Tibial artery (tissue), 4 donors: ENCODE results near the gene UCMA.
"Not testable (repeated sequence)": the region's sequence is repeated elsewhere in the genome, so short reads cannot be mapped to it uniquely, and the experiment has no call there.

Source experiments
- DNase-seq, 2 donors: peaks; one replicate each; pipeline ENCODE4 v3.0.0-alpha.2; 2019
- H3K27ac ChIP-seq, 2 donors: fragments of 200-600 bp; sonication (generic) in 1 of 2; 1 replicate in 1 of 2; 2 replicates in 1 of 2; pipeline ENCODE4 v1.5.1; 2018 to 2019; ENCODE audit warnings: mild to moderate bottlenecking in 1 of 2
- H3K27me3 ChIP-seq, 2 donors: fragments of 200-600 bp; sonication (generic) in 1 of 2; one replicate each; pipeline versions ENCODE4 v1.5.1 to v1.6.0; 2016 to 2019
- H3K36me3 ChIP-seq, 3 donors: fragments of 200-600 bp; sonication (generic) in 2 of 3; one replicate each; pipeline ENCODE4 v1.5.1; 2016 to 2019; ENCODE audit warnings: mild to moderate bottlenecking in 2 of 3
- H3K4me1 ChIP-seq, 4 donors: fragments of 200-600 bp; sonication (generic) in 2 of 4; 1 replicate in 3 of 4; 2 replicates in 1 of 4; pipeline ENCODE4 v1.5.1; 2016 to 2019
- H3K4me3 ChIP-seq, 2 donors: fragments of 200-600 bp; sonication (generic) in 1 of 2; 1 replicate in 1 of 2; 2 replicates in 1 of 2; pipeline ENCODE4 v1.5.1; 2018 to 2019; ENCODE audit warnings: mild to moderate bottlenecking in 2 of 2
- H3K9me3 ChIP-seq, 3 donors: fragments of 200-600 bp; sonication (generic) in 1 of 3; one replicate each; pipeline ENCODE4 v1.5.1; 2016 to 2019
- intact Hi-C: fragments of 100-400 bp; cut with DNase I; formaldehyde crosslinking; loops from one replicate; pipeline ENCODE4 v1.15.0; 2023; ENCODE audit warnings: low total_unique reads
- TF ChIP-seq, protein P1 (sequence below), 2 experiments: fragments of 200-600 bp in 1 of 2; fragments of 450-650 bp in 1 of 2; IDR thresholded peaks; one replicate each; pipeline ENCODE4 v1.5.1; 2017 to 2019; ENCODE audit warnings: antibody characterized with exemption in 2 of 2, mild to moderate bottlenecking in 1 of 2, moderate library complexity in 1 of 2

The UCMA gene

DNA sequence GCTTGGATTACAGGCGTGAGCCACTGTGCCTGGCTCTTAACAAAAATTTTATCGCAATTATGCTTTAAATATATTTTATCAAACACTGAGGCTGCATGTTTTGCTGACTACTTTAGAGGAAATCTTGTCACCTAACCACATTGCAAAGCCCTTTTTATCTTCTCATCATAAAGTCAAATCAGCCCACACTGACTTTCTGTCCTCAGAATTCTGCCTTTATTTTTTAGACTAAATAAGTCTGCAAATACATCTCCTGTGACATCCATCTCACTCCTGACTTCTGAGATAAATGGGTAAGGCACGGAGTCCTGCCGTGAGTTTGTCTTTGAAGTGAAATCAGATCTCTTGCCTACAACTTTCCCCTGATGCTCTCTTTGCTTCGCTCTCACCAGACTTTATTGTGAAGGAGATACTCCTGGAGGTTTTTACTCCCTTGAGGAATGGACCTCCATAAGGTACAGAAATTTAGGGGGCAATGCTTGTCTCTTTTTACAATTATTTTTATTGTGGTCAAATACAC is 23.5 kb upstream of the UCMA start:
- Histone ChIP-seq H3K4me3 (no peak overlapping the region), H3K27me3 (no peaks in the 10 kb centered on the region), H3K36me3 (no peaks in the 10 kb centered on the region), H3K9me3 (no peaks in the 10 kb centered on the region), H3K4me1 (no peaks in the 10 kb centered on the region), H3K27ac (no peak overlapping the region)
- intact Hi-C loops = no loop called here
- DNase-seq = no peak
- TF ChIP-seq, protein P1, sequence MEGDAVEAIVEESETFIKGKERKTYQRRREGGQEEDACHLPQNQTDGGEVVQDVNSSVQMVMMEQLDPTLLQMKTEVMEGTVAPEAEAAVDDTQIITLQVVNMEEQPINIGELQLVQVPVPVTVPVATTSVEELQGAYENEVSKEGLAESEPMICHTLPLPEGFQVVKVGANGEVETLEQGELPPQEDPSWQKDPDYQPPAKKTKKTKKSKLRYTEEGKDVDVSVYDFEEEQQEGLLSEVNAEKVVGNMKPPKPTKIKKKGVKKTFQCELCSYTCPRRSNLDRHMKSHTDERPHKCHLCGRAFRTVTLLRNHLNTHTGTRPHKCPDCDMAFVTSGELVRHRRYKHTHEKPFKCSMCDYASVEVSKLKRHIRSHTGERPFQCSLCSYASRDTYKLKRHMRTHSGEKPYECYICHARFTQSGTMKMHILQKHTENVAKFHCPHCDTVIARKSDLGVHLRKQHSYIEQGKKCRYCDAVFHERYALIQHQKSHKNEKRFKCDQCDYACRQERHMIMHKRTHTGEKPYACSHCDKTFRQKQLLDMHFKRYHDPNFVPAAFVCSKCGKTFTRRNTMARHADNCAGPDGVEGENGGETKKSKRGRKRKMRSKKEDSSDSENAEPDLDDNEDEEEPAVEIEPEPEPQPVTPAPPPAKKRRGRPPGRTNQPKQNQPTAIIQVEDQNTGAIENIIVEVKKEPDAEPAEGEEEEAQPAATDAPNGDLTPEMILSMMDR (IDR thresholded peaks at IDR 0.05) = no peak

DNA sequence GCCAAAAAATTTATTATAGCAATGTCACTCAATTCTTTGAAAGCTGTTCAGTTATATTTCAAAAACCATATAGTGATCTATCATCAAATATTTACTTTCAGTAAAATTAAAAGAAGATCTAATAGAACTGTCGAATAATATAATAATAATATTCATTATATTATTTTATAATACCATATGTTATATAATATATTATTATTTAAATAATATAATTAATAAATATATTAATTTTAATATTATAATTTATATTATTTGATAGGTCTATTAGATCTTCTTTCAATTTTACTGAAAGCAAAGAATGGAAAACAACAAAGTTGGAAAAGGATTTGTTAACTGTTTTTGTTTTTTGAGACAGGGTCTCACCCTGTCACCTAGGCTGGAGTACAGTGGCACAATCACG is 22.5 kb upstream of the UCMA start:
- no peaks in the 10 kb centered on the region for H3K9me3 ChIP-seq
- no peak for DNase-seq
- no peaks in the 10 kb centered on the region for H3K36me3 ChIP-seq
- TF ChIP-seq, protein P1 (IDR thresholded peaks at IDR 0.05) = no peak
- no peak overlapping the region for H3K4me3 ChIP-seq
- no peak overlapping the region for H3K27ac ChIP-seq
- H3K27me3 ChIP-seq = no peaks in the 10 kb centered on the region
- no peaks in the 10 kb centered on the region for H3K4me1 ChIP-seq
- intact Hi-C loops = no loop called here

DNA sequence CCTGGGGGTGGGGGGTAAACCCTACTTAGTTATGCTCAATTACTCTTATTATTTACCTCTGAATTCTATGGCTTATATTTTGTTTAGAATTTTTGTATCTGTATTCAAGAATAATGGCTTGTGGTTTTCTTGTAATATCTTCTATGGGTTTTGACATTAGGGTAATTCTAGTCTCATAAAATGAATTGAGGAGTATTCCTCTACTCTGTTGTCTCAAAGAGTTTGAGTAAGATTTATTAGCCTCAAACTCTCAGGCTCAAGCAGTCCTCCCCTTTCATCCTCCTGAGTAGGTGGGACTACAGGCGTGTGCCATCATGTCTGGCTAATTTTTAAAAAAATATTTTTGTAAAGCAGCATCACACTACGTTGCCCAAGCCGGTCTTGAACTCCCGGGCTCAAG is 19.6 kb upstream of the UCMA start:
- TF ChIP-seq, protein P1 (IDR thresholded peaks at IDR 0.05) = no peak
- H3K27me3 ChIP-seq = no peaks in the 10 kb centered on the region
- intact Hi-C loops = no loop called here
- H3K27ac ChIP-seq = no peak overlapping the region
- H3K9me3 ChIP-seq = no peaks in the 10 kb centered on the region
- H3K36me3 ChIP-seq = no peaks in the 10 kb centered on the region
- no peak for DNase-seq
- H3K4me1 ChIP-seq = no peaks in the 10 kb centered on the region
- no peak overlapping the region for H3K4me3 ChIP-seq

DNA sequence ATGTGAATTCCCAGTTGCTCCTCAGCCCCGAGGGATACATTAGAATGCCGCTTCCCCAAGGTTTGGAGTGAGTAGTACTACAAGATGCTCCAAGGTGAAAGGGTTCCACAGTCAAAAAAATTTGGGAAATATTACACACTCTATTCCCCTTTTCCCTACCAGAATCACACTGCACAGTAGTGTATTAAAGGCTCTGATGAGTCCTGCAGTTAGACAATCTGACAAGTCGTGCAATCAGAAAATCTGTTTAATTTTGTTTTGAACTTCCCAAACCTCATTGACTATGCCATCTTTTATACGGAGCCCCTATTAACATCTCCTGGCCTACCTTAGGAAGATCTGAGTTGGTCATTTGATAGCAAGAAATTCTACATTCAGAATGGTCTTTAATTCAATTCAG is 13.6 kb upstream of the UCMA start:
- intact Hi-C loops = no loop called here
- TF ChIP-seq, protein P1 (IDR thresholded peaks at IDR 0.05) = no peak
- no peaks in the 10 kb centered on the region for H3K9me3 ChIP-seq
- no peak overlapping the region for H3K27ac ChIP-seq
- no peak for DNase-seq
- no peaks in the 10 kb centered on the region for H3K4me1 ChIP-seq
- no peaks in the 10 kb centered on the region for H3K27me3 ChIP-seq
- no peak overlapping the region for H3K4me3 ChIP-seq
- no peaks in the 10 kb centered on the region for H3K36me3 ChIP-seq

DNA sequence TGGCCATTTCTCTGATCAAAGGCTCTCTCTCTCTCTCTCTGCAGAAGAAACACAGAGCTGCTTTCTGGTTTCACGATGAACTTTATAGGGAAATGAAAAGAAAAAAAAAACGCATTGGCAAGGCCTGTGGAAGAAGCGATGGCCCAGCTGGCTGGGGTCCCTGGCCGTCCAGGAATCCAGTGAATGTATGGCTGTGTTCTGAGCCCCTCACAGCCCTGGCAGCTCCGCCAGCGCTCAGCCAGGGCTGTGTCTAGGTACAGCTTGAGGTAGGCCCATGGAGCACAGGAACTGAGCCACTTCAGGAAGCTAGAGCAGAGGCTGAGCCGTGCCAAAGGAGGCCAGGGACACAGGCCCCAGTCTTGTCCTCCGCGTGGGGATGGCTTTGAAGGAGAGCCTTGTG is 13.1 kb upstream of the UCMA start:
- TF ChIP-seq, protein P1 (IDR thresholded peaks at IDR 0.05) = no peak
- Histone ChIP-seq H3K36me3 (no peaks in the 10 kb centered on the region), H3K27ac (no peak overlapping the region), H3K27me3 (no peaks in the 10 kb centered on the region), H3K4me1 (no peaks in the 10 kb centered on the region), H3K4me3 (no peak overlapping the region), H3K9me3 (no peaks in the 10 kb centered on the region)
- no peak for DNase-seq
- intact Hi-C loops = no loop called here

DNA sequence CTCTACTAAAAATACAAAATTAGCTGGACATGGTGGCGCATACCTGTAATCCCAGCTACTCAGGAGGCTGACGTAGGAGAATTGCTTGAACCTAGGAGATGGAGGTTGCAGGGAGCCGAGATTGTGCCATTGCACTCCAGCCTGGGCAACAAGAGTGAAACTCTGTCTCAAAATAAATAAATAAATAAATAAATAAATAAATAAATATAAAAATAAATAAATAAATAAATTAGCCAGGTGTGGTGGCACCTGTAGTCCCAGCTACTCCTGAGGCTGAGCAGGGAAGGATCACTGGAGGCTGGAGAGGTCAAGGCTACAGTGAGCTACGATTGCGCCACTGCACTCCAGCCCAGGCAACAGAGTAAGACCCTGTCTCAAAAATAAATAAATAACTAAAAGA is 8.1 kb upstream of the UCMA start:
- H3K4me3 ChIP-seq, H3K36me3 ChIP-seq, H3K27ac ChIP-seq, DNase-seq, H3K27me3 ChIP-seq, H3K4me1 ChIP-seq, H3K9me3 ChIP-seq, intact Hi-C loops: not testable (repeated sequence)
